Endothelial cell (in vitro differentiated cells): Measurements from ENCODE around the gene KSR1. TPM values are rescaled to one million over a fixed set of nuclear protein-coding genes. Genes with fewer than 3 reads are reported as not detected.

Experiments used
- DNase-seq: peaks from one replicate; pipeline ENCODE4 v3.0.0; 2021; ENCODE audit warnings: low spot score
- H3K27ac Mint-ChIP-seq: one replicate; pipeline ENCODE4 v1.8.0; 2021; ENCODE audit warnings: mixed read lengths, inconsistent platforms; ENCODE audit not compliant: unreplicated experiment
- H3K27me3 Mint-ChIP-seq: one replicate; pipeline ENCODE4 v1.8.0; 2021; ENCODE audit warnings: mild to moderate bottlenecking, moderate library complexity, mixed read lengths, inconsistent platforms; ENCODE audit not compliant: unreplicated experiment
- H3K36me3 Mint-ChIP-seq: one replicate; pipeline ENCODE4 v1.8.0; 2021; ENCODE audit warnings: mild to moderate bottlenecking, low read depth, mixed read lengths, inconsistent platforms; ENCODE audit not compliant: unreplicated experiment
- H3K4me1 Mint-ChIP-seq: one replicate; pipeline ENCODE4 v1.8.0; 2021; ENCODE audit warnings: mild to moderate bottlenecking, mixed read lengths, inconsistent platforms; ENCODE audit not compliant: unreplicated experiment
- H3K4me3 Mint-ChIP-seq: one replicate; pipeline ENCODE4 v1.8.0; 2021; ENCODE audit warnings: mild to moderate bottlenecking, mixed read lengths, inconsistent platforms; ENCODE audit not compliant: unreplicated experiment
- H3K9me3 Mint-ChIP-seq: one replicate; pipeline ENCODE4 v1.8.0; 2021; ENCODE audit warnings: mixed read lengths, inconsistent platforms; ENCODE audit not compliant: unreplicated experiment
- total RNA-seq: library from RNA; stranded (reverse); fragmentation: NEBNext Ultra II Directional; extraction: Animal tissue kit (Norgen Biotek cat#: 25700); gene quantifications from one replicate; pipeline ENCODE4 v1.2.1, GENCODE V29; 2021; ENCODE audit not compliant: unreplicated experiment
- TF ChIP-seq, protein P1 (sequence below): fragments of 200-600 bp; sonication (generic); IDR thresholded peaks from one replicate; pipeline ENCODE4 v1.5.0; 2021; ENCODE audit warnings: antibody characterized with exemption; ENCODE audit not compliant: unreplicated experiment

KSR1 gene
- total RNA-seq, 1 donor from 2014 or later, result 65.2 TPM

DNA sequence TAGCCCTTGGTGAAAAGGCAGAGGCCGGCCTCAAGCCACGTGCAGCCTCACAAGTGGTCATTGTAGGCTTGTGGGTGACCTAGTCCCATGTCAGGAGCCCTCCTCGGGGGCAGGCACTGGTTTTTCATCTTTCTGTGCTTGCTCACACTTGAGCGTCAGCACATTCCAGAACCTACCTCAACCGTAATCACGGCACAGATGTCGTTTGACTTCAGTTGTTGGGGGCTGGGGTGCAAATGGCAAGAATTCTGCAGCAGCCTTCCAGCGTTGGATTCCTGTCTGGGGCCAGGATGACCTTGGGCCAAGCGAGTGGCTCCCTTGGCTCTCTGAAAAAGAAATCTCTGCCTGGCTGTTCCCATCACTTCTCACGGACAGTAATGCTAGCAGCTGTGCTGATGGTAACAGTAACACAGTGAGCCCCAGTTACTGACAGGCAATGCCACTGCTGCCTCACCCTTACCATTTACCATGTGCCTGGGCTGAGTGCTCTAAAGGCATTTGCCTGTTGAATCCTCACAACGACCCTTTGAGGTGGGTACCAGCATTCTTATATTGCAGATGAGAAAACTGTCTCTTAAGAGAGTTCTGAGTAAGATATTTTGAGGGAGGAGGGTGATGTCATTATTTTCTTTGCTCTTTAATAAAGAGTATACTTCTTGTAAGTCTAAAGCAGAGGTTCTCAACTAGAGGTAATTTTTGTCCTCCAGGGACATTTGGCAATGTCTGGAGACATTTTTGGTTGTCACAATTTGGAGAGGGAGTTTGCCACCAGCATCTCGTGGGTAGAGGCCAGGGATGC lies 46.5 kb downstream of the KSR1 start:
- Mint-ChIP-seq H3K27me3 (peaks cover 8% of the 10 kb centered on the region), H3K4me1 (peaks cover 3% of the 10 kb centered on the region), H3K36me3 (peaks cover 32% of the 10 kb centered on the region), H3K9me3 (peaks cover 12% of the 10 kb centered on the region), H3K4me3 (no peak overlapping the region), H3K27ac (no peak overlapping the region)
- no peak for DNase-seq
- TF ChIP-seq, protein P1, sequence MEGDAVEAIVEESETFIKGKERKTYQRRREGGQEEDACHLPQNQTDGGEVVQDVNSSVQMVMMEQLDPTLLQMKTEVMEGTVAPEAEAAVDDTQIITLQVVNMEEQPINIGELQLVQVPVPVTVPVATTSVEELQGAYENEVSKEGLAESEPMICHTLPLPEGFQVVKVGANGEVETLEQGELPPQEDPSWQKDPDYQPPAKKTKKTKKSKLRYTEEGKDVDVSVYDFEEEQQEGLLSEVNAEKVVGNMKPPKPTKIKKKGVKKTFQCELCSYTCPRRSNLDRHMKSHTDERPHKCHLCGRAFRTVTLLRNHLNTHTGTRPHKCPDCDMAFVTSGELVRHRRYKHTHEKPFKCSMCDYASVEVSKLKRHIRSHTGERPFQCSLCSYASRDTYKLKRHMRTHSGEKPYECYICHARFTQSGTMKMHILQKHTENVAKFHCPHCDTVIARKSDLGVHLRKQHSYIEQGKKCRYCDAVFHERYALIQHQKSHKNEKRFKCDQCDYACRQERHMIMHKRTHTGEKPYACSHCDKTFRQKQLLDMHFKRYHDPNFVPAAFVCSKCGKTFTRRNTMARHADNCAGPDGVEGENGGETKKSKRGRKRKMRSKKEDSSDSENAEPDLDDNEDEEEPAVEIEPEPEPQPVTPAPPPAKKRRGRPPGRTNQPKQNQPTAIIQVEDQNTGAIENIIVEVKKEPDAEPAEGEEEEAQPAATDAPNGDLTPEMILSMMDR, result no peak

DNA sequence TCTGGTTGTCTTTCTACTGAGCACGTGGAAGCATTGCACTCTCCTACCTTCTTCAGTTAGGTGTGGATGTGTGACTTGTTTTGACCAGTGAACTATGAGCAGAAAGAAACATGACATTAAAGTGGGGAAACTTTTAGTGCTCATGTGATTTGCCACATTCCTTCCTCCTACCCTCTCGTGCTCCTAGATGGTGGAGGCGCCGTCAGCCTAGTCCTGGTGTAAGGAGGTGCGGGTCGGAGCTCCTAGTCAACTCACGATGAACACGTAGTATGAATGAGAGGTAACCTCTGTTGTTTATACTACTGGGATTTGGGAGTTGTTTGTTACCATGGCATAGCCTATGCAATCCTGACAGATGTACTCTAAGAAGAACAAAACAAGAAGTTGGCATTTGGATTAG lies 47.4 kb downstream of the KSR1 start:
- DNase-seq, result no peak
- Mint-ChIP-seq H3K4me1 (peaks cover 3% of the 10 kb centered on the region), H3K4me3 (no peak overlapping the region), H3K27me3 (peaks cover 8% of the 10 kb centered on the region), H3K27ac (no peak overlapping the region), H3K36me3 (peaks cover 32% of the 10 kb centered on the region), H3K9me3 (peaks cover 12% of the 10 kb centered on the region)
- TF ChIP-seq, protein P1, result no peak

DNA sequence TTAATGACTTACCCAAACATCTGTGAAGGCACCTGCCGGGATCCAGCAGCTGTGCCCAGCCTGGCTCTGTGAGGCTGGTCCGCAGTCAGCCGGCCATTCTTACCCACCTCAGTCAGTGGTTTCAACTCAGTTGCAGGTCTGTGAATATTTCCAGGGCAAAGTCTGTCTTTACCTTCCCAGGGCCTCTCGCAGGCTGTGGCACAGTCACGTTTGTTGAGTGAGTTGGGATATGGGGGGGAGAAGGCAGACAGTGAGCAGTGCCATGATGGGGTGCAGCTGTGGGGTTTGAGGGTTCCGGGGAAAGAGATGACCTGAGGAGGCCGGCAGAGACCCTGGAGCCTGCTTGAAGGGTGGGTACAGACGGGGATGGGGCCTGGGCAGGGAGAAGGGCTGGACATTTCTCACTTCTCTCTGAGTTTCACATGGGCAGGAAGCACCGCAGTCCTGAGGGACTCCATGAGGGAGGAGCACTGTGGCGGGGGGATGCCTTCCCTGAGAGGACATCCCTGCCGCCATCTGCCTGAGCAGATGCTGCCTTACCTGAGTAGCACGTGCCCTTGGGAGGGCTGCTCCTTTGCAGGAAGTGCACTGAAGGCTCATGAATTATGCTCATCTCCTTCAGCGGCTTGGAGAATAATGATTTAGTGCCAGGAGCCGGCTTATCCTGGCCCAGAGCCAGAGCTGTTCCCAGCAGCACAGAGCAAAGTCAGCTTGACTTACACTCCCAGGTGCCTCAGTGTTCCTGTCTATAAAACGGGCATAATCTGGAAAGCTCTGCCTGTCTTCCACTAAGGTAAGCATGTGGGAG lies 48.1 kb downstream of the KSR1 start:
- Mint-ChIP-seq H3K36me3 (peaks cover 28% of the 10 kb centered on the region), H3K27me3 (peaks cover 8% of the 10 kb centered on the region), H3K27ac (no peak overlapping the region), H3K4me3 (no peak overlapping the region), H3K9me3 (peaks cover 12% of the 10 kb centered on the region), H3K4me1 (peaks cover 3% of the 10 kb centered on the region)
- TF ChIP-seq, protein P1, result no peak
- no peak for DNase-seq

DNA sequence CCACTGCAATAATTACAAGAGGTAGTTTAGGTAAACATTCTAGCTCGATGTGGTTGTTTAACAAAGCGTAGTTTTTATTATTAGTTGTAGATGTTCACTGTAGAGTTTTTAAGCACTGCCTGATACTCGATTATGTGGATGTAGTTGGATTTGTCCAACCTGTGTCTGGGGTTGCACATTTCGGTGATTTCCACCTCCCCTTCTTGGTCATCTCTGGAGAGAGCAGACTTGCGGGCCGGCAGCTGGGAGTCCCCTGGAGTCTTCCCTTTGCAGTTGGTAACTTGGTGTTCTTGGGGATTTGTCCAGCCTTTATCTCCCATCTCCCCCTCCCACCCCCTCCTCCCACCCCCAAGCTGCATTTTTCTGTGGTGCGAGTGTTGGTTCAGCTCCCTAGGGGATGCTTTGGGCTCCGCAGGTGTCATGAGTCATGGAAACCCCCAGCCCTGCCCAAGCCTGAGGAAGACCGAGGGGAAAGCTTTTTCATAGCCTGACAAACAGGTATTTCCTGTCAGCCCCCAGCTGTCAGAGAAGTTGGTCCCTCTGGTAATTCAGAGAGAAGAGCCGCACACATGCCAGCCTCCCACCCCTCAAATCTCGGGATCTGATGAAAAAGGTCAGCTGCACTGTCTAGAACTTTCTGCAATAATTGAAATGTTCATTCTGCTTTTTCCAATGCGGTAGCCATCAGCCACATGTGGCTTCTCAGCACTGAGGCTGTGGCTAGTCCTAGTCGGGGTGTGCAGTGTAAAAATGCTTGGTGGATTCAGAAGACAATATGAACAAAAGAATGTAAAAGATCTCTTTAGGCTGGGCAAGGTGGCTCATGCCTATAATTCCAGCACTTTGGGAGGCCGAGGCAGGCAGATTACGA lies 50.3 kb downstream of the KSR1 start:
- Mint-ChIP-seq H3K9me3 (peaks cover 5% of the 10 kb centered on the region), H3K36me3 (peaks cover 12% of the 10 kb centered on the region), H3K27ac (peak overlapping the region; percentile 53), H3K4me3 (no peak overlapping the region), H3K4me1 (peaks cover 10% of the 10 kb centered on the region), H3K27me3 (peaks cover 4% of the 10 kb centered on the region)
- TF ChIP-seq, protein P1, result no peak
- no peak for DNase-seq
